ENCODE results near the gene BDH2. TPM values are rescaled to one million over a fixed set of nuclear protein-coding genes. Genes with fewer than 3 reads are reported as not detected.

The BDH2 gene
- polyA plus RNA-seq, 1 of the 3 experiments (the other 2 are of a cell fraction) = 57.8 TPM

DNA sequence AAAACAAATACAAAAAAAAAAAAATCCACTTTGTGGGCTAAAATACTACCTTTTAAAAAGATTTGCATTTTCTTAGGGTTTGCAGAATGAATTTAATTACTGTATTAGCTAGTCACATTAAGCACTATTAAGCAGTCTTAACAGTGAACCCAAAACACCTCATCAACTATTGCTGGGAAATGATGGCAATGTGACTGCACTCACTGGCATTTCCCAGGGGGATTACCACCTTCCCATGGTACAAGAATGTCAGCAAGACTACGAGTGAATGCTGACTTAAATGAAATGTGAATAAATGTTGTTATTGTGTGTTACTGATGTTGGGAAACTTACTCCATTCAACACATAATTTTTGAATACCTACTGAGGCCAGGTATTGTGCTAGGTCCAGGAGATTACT is 13.1 kb downstream of the BDH2 start:
- H3K9me2 ChIP-seq = no peaks in the 10 kb centered on the region
- no peaks in the 10 kb centered on the region for H3F3A ChIP-seq (replicated peaks; ENCODE audit: insufficient read depth)
- DNase-seq = no peak
- whole genome bisulfite sequencing (ENCODE audit: low lambda C conversion rate) = 73% methylated on average over 1 of the region's 1 CpG
- H3K9me3 ChIP-seq = no peaks in the 10 kb centered on the region
- CTCF ChIA-PET = interaction anchor here (4.9 kb wide), 1 partner anchor 12 kb away, joined by 26 read pairs; the partner anchor contains the start of gene BDH2
- H3K4me1 ChIP-seq (ENCODE audit: control insufficient read depth in 1 of 2, insufficient read depth in 2 of 2, low read depth in 1 of 2, low read length in 1 of 2) = no peaks in the 10 kb centered on the region
- TF ChIP-seq EZH2phosphoT487 (IDR thresholded peaks at IDR 0.05; ENCODE audit: borderline replicate concordance, low read depth) = no peak
- no peak for TF ChIP-seq NRF1 (IDR thresholded peaks at IDR 0.05; ENCODE audit: low read depth, low read length)
- TF ChIP-seq GABPA (IDR thresholded peaks at IDR 0.05; ENCODE audit: low read depth) = no peak
- no peak for TF ChIP-seq SIN3A (IDR thresholded peaks at IDR 0.05; ENCODE audit: borderline replicate concordance, low read depth, low read length)
- TF ChIP-seq RFX5 (IDR thresholded peaks at IDR 0.05; ENCODE audit: low read length) = no peak
- no peak for TF ChIP-seq RCOR1 (IDR thresholded peaks at IDR 0.05; ENCODE audit: low read length)
- TF ChIP-seq, protein P1, sequence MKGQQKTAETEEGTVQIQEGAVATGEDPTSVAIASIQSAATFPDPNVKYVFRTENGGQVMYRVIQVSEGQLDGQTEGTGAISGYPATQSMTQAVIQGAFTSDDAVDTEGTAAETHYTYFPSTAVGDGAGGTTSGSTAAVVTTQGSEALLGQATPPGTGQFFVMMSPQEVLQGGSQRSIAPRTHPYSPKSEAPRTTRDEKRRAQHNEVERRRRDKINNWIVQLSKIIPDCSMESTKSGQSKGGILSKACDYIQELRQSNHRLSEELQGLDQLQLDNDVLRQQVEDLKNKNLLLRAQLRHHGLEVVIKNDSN (IDR thresholded peaks at IDR 0.05; ENCODE audit: borderline replicate concordance, low read depth) = no peak
- no peak for TF ChIP-seq ZBTB33 (IDR thresholded peaks at IDR 0.05; ENCODE audit: borderline replicate concordance, low read depth)
- no peak for TF ChIP-seq CHD2 (IDR thresholded peaks at IDR 0.05; ENCODE audit: low read length, partially characterized antibody)
- no peak for TF ChIP-seq RAD21 (IDR thresholded peaks at IDR 0.05; ENCODE audit: low read length)
- TF ChIP-seq POLR2AphosphoS5 (IDR thresholded peaks at IDR 0.05; ENCODE audit: low read depth, low read length) = no peak
- no peak for TF ChIP-seq JUND (IDR thresholded peaks at IDR 0.05)
- TF ChIP-seq FOXJ3 (CRISPR knock-in tag; IDR thresholded peaks at IDR 0.05) = no peak
- TF ChIP-seq MEF2A (IDR thresholded peaks at IDR 0.05; ENCODE audit: borderline replicate concordance, low read depth) = no peak
- TF ChIP-seq RXRA (IDR thresholded peaks at IDR 0.05; ENCODE audit: borderline replicate concordance, low read depth) = no peak
- no peak for TF ChIP-seq TEAD4 (IDR thresholded peaks at IDR 0.05; ENCODE audit: borderline replicate concordance, insufficient read depth)
- TF ChIP-seq EP300 (IDR thresholded peaks at IDR 0.05; ENCODE audit: borderline replicate concordance in 1 of 2, low read depth in 1 of 2, low read length in 1 of 2) = no peak
- H3K9ac ChIP-seq = no peak overlapping the region
- H3K27ac ChIP-seq (ENCODE audit: low read depth in 2 of 2, low read length in 1 of 2) = no peak overlapping the region
- no peaks in the 10 kb centered on the region for H3K27me3 ChIP-seq (ENCODE audit: insufficient read depth)
- peaks cover 46 to 78% of the 10 kb centered on the region in 2 experiments for H3K36me3 ChIP-seq (replicated peaks in 1 of 2; ENCODE audit: control insufficient read depth in 1 of 2, insufficient read depth in 2 of 2, low read length in 1 of 2)
- POLR2A ChIA-PET = no interaction called here
- H3K4me2 ChIP-seq = no peak overlapping the region
- no peaks in the 10 kb centered on the region for H3K79me2 ChIP-seq (ENCODE audit: insufficient read depth)
- no peaks in the 10 kb centered on the region for H4K20me1 ChIP-seq (ENCODE audit: insufficient read depth)
- no peak overlapping the region for H2AFZ ChIP-seq (ENCODE audit: low read depth)
- no peak overlapping the region for H3K4me3 ChIP-seq (ENCODE audit: low read depth in 2 of 2, low read length in 1 of 2)

Data from SK-N-SH (cell line).